HEK293 (cell line): Measurements from ENCODE around the gene HDHD2.
A peak's percentile ranks its signal among the peaks of the same experiment; 100 is the strongest.

Experiments used
- GLIS1 ChIP-seq: fragments of 450-650 bp; formaldehyde crosslinking; IDR thresholded peaks from 2 replicates; pipeline ENCODE4 v1.5.1; 2016; ENCODE audit warnings: missing biosample characterization, missing genetic modification characterization
- GLIS2 ChIP-seq: fragments of 450-650 bp; formaldehyde crosslinking; IDR thresholded peaks from 2 replicates; pipeline ENCODE4 v1.5.1; 2016; ENCODE audit warnings: missing biosample characterization, missing genetic modification characterization
- KLF16 ChIP-seq: fragments of 450-650 bp; formaldehyde crosslinking; IDR thresholded peaks from 2 replicates; pipeline ENCODE4 v1.5.1; 2017; ENCODE audit warnings: missing biosample characterization, missing genetic modification characterization
- OVOL3 ChIP-seq: fragments of 450-650 bp; formaldehyde crosslinking; IDR thresholded peaks from 2 replicates; pipeline ENCODE4 v1.5.1; 2016; ENCODE audit warnings: missing biosample characterization, missing genetic modification characterization
- SP2 ChIP-seq: fragments of 450-650 bp; formaldehyde crosslinking; IDR thresholded peaks from 2 replicates; pipeline ENCODE4 v1.5.1; 2016; ENCODE audit warnings: missing biosample characterization, missing genetic modification characterization
- YY1 ChIP-seq: fragments of 450-650 bp; formaldehyde crosslinking; IDR thresholded peaks from 2 replicates; pipeline ENCODE4 v1.5.1; 2018; ENCODE audit warnings: missing biosample characterization, missing genetic modification characterization
- YY2 ChIP-seq: fragments of 450-650 bp; formaldehyde crosslinking; IDR thresholded peaks from 2 replicates; pipeline ENCODE4 v1.5.1; 2016; ENCODE audit warnings: missing biosample characterization, missing genetic modification characterization
- ZIC2 ChIP-seq: fragments of 450-650 bp; formaldehyde crosslinking; IDR thresholded peaks from 2 replicates; pipeline ENCODE4 v1.5.1; 2016; ENCODE audit warnings: missing biosample characterization, missing genetic modification characterization
- ZNF239 ChIP-seq: fragments of 450-650 bp; formaldehyde crosslinking; IDR thresholded peaks from 2 replicates; pipeline ENCODE4 v1.5.1; 2016; ENCODE audit warnings: missing biosample characterization, missing genetic modification characterization
- ZNF335 ChIP-seq: fragments of 450-650 bp; formaldehyde crosslinking; conservative IDR thresholded peaks from 2 replicates; pipeline ENCODE4 v1.5.1; 2016; ENCODE audit warnings: missing biosample characterization, missing genetic modification characterization
- ZNF416 ChIP-seq: fragments of 450-650 bp; formaldehyde crosslinking; IDR thresholded peaks from 2 replicates; pipeline ENCODE4 v1.5.1; 2016; ENCODE audit warnings: missing biosample characterization, missing genetic modification characterization
- ZNF473 ChIP-seq: fragments of 450-650 bp; formaldehyde crosslinking; IDR thresholded peaks from 2 replicates; pipeline ENCODE4 v1.5.1; 2017; ENCODE audit warnings: missing biosample characterization, missing genetic modification characterization
- ZNF501 ChIP-seq: fragments of 450-650 bp; formaldehyde crosslinking; IDR thresholded peaks from 2 replicates; pipeline ENCODE4 v1.5.1; 2016; ENCODE audit warnings: missing biosample characterization, missing genetic modification characterization
- ZNF660 ChIP-seq: fragments of 450-650 bp; IDR thresholded peaks from 2 replicates; pipeline ENCODE4 v1.5.1; 2018; ENCODE audit warnings: missing biosample characterization, mild to moderate bottlenecking, missing genetic modification characterization
- ZXDB ChIP-seq: fragments of 450-650 bp; formaldehyde crosslinking; IDR thresholded peaks from 2 replicates; pipeline ENCODE4 v1.5.1; 2016; ENCODE audit warnings: missing biosample characterization, missing genetic modification characterization
- TF ChIP-seq, protein P1 (sequence below): fragments of 450-650 bp; IDR thresholded peaks from 2 replicates; pipeline ENCODE4 v1.5.1; 2018; ENCODE audit warnings: missing biosample characterization, mild to moderate bottlenecking, missing genetic modification characterization
- TF ChIP-seq, protein P2 (sequence below): fragments of 450-650 bp; formaldehyde crosslinking; IDR thresholded peaks from 2 replicates; pipeline ENCODE4 v1.5.1; 2016; ENCODE audit warnings: missing biosample characterization, missing genetic modification characterization, low read depth
- TF ChIP-seq, protein P3 (sequence below): fragments of 450-650 bp; formaldehyde crosslinking; IDR thresholded peaks from 2 replicates; pipeline ENCODE4 v1.5.1; 2017; ENCODE audit warnings: missing biosample characterization, mild to moderate bottlenecking, missing genetic modification characterization, moderate library complexity
- TF ChIP-seq, protein P4 (sequence below): fragments of 450-650 bp; formaldehyde crosslinking; IDR thresholded peaks from 2 replicates; pipeline ENCODE4 v1.5.1; 2016; ENCODE audit warnings: missing biosample characterization, missing genetic modification characterization
- TF ChIP-seq, protein P5 (sequence below): sonication (generic); formaldehyde crosslinking; IDR thresholded peaks from 2 replicates; pipeline ENCODE4 v1.8.1; 2022; ENCODE audit warnings: mild to moderate bottlenecking, moderate library complexity, missing genetic modification reagents
- TF ChIP-seq, protein P6 (sequence below): fragments of 450-650 bp; formaldehyde crosslinking; IDR thresholded peaks from 2 replicates; pipeline ENCODE4 v1.5.1; 2016; ENCODE audit warnings: missing biosample characterization, missing genetic modification characterization, low read depth
- TF ChIP-seq, protein P7 (sequence below): fragments of 450-650 bp; formaldehyde crosslinking; optimal IDR thresholded peaks from 2 replicates; pipeline ENCODE3; 2016; ENCODE audit warnings: missing biosample characterization, mild to moderate bottlenecking, missing genetic modification characterization
- TF ChIP-seq, protein P8 (sequence below): fragments of 450-650 bp; formaldehyde crosslinking; IDR thresholded peaks from 2 replicates; pipeline ENCODE4 v1.5.1; 2016; ENCODE audit warnings: missing biosample characterization, missing genetic modification characterization

HDHD2 gene

DNA sequence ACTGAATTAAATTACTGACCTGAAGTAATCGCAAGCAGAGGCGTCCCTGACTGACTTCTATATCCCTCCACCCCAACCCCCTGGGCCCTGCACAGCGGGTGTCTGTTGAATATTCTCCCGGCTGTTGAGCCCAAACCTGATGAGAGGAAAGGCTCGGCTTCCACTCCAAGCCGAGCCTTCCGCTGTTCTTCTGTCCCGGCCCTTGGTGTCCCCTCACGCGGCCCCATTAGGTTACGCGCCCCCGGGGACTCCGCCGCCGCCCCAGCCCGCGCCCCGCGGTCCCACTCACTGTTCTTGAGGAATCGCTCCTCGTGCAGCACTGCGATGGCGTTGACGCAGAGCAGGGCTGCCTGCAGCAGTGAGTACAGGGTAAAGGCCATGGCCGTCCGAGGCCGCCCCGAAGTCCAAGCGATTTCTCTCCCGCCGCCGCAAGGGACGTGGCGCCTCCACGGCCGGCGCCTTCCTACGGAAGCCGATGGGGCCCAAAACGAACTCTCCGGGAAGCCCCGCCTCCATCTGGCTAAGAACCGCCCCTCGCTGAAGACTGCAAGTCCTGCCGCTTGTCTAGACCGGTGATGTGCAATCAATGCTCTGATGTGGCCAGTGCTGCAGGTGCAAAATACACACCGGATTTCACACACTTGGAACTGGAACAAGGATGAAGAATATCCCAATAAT is 25.7 kb upstream of the HDHD2 start, which contains the start of gene IER3IP1 (continued):
- TF ChIP-seq, protein P1, sequence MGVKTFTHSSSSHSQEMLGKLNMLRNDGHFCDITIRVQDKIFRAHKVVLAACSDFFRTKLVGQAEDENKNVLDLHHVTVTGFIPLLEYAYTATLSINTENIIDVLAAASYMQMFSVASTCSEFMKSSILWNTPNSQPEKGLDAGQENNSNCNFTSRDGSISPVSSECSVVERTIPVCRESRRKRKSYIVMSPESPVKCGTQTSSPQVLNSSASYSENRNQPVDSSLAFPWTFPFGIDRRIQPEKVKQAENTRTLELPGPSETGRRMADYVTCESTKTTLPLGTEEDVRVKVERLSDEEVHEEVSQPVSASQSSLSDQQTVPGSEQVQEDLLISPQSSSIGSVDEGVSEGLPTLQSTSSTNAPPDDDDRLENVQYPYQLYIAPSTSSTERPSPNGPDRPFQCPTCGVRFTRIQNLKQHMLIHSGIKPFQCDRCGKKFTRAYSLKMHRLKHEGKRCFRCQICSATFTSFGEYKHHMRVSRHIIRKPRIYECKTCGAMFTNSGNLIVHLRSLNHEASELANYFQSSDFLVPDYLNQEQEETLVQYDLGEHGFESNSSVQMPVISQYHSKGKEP (tag by site-specific recombination): peak; percentile 64
- TF ChIP-seq ZIC2 (tag by site-specific recombination) (0 out of 2 replicates have a peak, but pooled peaks have one; percentile 15), ZNF501 (peak; percentile 92; the same call in 1 of the 2 replicates), ZNF239 (tag by site-specific recombination) (peak; percentile 82), KLF16 (tag by site-specific recombination) (peak; percentile 58; the same call in 1 of the 2 replicates), GLIS2 (tag by site-specific recombination) (peak; percentile 70), SP2 (peak; percentile 51), ZNF473 (tag by site-specific recombination) (no peak), OVOL3 (tag by site-specific recombination) (0 out of 2 replicates have a peak, but pooled peaks have one; percentile 28), ZNF335 (tag by site-specific recombination) (peak; percentile 71; the same call in 1 of the 2 replicates), ZNF416 (tag by site-specific recombination) (no peak), YY1 (tag by site-specific recombination) (peak; percentile 53; the same call in 1 of the 2 replicates), ZXDB (tag by site-specific recombination) (peak; percentile 76), ZNF660 (tag by site-specific recombination) (peak; percentile 62; the same call in 1 of the 2 replicates), YY2 (tag by site-specific recombination) (0 out of 2 replicates have a peak, but pooled peaks have one; percentile 22), GLIS1 (tag by site-specific recombination) (peak; percentile 28; the same call in 1 of the 2 replicates)
- TF ChIP-seq, protein P2, sequence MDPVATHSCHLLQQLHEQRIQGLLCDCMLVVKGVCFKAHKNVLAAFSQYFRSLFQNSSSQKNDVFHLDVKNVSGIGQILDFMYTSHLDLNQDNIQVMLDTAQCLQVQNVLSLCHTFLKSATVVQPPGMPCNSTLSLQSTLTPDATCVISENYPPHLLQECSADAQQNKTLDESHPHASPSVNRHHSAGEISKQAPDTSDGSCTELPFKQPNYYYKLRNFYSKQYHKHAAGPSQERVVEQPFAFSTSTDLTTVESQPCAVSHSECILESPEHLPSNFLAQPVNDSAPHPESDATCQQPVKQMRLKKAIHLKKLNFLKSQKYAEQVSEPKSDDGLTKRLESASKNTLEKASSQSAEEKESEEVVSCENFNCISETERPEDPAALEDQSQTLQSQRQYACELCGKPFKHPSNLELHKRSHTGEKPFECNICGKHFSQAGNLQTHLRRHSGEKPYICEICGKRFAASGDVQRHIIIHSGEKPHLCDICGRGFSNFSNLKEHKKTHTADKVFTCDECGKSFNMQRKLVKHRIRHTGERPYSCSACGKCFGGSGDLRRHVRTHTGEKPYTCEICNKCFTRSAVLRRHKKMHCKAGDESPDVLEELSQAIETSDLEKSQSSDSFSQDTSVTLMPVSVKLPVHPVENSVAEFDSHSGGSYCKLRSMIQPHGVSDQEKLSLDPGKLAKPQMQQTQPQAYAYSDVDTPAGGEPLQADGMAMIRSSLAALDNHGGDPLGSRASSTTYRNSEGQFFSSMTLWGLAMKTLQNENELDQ: no peak
- TF ChIP-seq, protein P3, sequence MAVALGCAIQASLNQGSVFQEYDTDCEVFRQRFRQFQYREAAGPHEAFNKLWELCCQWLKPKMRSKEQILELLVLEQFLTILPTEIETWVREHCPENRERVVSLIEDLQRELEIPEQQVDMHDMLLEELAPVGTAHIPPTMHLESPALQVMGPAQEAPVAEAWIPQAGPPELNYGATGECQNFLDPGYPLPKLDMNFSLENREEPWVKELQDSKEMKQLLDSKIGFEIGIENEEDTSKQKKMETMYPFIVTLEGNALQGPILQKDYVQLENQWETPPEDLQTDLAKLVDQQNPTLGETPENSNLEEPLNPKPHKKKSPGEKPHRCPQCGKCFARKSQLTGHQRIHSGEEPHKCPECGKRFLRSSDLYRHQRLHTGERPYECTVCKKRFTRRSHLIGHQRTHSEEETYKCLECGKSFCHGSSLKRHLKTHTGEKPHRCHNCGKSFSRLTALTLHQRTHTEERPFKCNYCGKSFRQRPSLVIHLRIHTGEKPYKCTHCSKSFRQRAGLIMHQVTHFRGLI (tag by site-specific recombination): peak; percentile 49; the same call in 1 of the 2 replicates
- TF ChIP-seq, protein P4, sequence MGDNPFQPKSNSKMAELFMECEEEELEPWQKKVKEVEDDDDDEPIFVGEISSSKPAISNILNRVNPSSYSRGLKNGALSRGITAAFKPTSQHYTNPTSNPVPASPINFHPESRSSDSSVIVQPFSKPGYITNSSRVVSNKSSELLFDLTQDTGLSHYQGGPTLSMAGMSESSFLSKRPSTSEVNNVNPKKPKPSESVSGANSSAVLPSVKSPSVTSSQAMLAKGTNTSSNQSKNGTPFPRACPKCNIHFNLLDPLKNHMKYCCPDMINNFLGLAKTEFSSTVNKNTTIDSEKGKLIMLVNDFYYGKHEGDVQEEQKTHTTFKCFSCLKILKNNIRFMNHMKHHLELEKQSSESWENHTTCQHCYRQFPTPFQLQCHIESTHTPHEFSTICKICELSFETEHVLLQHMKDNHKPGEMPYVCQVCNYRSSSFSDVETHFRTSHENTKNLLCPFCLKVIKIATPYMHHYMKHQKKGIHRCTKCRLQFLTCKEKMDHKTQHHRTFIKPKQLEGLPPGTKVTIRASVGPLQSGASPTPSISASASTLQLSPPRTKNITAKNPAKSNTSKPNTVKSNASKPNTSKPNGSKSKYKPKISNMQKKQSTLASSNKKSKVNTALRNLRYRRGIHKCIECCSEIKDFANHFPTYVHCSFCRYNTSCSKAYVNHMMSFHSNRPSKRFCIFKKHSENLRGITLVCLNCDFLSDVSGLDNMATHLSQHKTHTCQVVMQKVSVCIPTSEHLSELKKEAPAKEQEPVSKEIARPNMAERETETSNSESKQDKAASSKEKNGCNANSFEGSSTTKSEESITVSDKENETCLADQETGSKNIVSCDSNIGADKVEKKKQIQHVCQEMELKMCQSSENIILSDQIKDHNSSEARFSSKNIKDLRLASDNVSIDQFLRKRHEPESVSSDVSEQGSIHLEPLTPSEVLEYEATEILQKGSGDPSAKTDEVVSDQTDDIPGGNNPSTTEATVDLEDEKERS: no peak
- TF ChIP-seq, protein P5, sequence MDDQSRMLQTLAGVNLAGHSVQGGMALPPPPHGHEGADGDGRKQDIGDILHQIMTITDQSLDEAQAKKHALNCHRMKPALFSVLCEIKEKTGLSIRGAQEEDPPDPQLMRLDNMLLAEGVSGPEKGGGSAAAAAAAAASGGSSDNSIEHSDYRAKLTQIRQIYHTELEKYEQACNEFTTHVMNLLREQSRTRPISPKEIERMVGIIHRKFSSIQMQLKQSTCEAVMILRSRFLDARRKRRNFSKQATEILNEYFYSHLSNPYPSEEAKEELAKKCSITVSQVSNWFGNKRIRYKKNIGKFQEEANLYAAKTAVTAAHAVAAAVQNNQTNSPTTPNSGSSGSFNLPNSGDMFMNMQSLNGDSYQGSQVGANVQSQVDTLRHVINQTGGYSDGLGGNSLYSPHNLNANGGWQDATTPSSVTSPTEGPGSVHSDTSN (CRISPR knock-in tag): 0 out of 2 replicates have a peak, but pooled peaks have one; percentile 52
- TF ChIP-seq, protein P6, sequence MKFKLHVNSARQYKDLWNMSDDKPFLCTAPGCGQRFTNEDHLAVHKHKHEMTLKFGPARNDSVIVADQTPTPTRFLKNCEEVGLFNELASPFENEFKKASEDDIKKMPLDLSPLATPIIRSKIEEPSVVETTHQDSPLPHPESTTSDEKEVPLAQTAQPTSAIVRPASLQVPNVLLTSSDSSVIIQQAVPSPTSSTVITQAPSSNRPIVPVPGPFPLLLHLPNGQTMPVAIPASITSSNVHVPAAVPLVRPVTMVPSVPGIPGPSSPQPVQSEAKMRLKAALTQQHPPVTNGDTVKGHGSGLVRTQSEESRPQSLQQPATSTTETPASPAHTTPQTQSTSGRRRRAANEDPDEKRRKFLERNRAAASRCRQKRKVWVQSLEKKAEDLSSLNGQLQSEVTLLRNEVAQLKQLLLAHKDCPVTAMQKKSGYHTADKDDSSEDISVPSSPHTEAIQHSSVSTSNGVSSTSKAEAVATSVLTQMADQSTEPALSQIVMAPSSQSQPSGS (tag by site-specific recombination): no peak
- TF ChIP-seq, protein P7, sequence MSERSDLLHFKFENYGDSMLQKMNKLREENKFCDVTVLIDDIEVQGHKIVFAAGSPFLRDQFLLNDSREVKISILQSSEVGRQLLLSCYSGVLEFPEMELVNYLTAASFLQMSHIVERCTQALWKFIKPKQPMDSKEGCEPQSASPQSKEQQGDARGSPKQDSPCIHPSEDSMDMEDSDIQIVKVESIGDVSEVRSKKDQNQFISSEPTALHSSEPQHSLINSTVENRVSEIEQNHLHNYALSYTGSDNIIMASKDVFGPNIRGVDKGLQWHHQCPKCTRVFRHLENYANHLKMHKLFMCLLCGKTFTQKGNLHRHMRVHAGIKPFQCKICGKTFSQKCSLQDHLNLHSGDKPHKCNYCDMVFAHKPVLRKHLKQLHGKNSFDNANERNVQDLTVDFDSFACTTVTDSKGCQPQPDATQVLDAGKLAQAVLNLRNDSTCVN: peak; percentile 84
- TF ChIP-seq, protein P8, sequence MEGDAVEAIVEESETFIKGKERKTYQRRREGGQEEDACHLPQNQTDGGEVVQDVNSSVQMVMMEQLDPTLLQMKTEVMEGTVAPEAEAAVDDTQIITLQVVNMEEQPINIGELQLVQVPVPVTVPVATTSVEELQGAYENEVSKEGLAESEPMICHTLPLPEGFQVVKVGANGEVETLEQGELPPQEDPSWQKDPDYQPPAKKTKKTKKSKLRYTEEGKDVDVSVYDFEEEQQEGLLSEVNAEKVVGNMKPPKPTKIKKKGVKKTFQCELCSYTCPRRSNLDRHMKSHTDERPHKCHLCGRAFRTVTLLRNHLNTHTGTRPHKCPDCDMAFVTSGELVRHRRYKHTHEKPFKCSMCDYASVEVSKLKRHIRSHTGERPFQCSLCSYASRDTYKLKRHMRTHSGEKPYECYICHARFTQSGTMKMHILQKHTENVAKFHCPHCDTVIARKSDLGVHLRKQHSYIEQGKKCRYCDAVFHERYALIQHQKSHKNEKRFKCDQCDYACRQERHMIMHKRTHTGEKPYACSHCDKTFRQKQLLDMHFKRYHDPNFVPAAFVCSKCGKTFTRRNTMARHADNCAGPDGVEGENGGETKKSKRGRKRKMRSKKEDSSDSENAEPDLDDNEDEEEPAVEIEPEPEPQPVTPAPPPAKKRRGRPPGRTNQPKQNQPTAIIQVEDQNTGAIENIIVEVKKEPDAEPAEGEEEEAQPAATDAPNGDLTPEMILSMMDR (tag by site-specific recombination): peak; percentile 64
